ENCODE data around the gene BMPR1A.

DNA sequence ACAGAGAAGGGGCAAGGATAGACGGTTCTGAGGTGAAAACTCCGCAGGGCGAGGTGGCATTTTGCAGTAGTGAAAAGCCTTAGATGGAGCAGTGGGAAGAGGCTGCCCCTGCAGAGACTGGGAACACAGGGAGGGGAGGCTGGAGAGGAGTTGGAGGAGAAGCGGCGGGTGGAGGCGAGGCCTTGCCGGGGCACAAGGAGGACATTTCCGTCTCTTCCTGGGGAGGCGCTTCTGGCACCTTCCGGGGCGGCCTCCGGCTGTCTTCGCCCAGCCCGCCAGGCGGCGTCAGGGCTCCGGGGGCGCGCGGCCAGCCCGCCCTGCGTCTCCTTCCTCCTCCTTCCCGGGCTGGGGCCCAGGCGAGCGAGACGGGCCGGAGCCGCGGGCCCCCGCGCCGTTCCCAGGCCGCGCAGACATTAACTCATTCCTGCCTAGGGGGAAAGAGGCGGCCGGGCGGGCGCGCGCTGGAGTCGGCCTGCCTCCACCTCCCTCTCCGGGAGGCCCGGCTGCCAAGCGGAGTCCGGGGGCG, 45.4 kb upstream of the BMPR1A start:
- TF ChIP-seq, protein P1, sequence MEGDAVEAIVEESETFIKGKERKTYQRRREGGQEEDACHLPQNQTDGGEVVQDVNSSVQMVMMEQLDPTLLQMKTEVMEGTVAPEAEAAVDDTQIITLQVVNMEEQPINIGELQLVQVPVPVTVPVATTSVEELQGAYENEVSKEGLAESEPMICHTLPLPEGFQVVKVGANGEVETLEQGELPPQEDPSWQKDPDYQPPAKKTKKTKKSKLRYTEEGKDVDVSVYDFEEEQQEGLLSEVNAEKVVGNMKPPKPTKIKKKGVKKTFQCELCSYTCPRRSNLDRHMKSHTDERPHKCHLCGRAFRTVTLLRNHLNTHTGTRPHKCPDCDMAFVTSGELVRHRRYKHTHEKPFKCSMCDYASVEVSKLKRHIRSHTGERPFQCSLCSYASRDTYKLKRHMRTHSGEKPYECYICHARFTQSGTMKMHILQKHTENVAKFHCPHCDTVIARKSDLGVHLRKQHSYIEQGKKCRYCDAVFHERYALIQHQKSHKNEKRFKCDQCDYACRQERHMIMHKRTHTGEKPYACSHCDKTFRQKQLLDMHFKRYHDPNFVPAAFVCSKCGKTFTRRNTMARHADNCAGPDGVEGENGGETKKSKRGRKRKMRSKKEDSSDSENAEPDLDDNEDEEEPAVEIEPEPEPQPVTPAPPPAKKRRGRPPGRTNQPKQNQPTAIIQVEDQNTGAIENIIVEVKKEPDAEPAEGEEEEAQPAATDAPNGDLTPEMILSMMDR (conservative IDR thresholded peaks at IDR 0.05), result peak; percentile 70
- TF ChIP-seq EZH2 (IDR thresholded peaks at IDR 0.05; ENCODE audit: low read depth), result no peak

Data from PC-9 (cell line).